Thyroid gland (tissue), 4 donors: Measurements from ENCODE around the gene SASH1. TPM values are rescaled to one million over a fixed set of nuclear protein-coding genes. Genes with fewer than 3 reads are reported as not detected.

Experiments used
- DNase-seq, 2 donors: peaks; one replicate each; pipeline ENCODE4 v3.0.0-alpha.2; 2019
- H3K27ac ChIP-seq, 3 donors: fragments of 200-600 bp; sonication (generic); 1 replicate in 2 of 3; 2 replicates in 1 of 3; pipeline ENCODE4 v1.5.1; 2016 to 2019; ENCODE audit warnings: mild to moderate bottlenecking in 1 of 3, moderate library complexity in 1 of 3
- H3K27me3 ChIP-seq: fragments of 200-600 bp; sonication (generic); one replicate; pipeline ENCODE4 v1.5.1; 2019
- H3K36me3 ChIP-seq, 2 donors: fragments of 200-600 bp; sonication (generic); one replicate each; pipeline ENCODE4 v1.5.1; 2016 to 2019
- H3K4me1 ChIP-seq, 2 donors: fragments of 200-600 bp; sonication (generic); one replicate each; pipeline ENCODE4 v1.5.1; 2017 to 2019
- H3K4me3 ChIP-seq, 3 donors: fragments of 200-600 bp; sonication (generic); replicated peaks in 1 of 3; 1 replicate in 2 of 3; 2 replicates in 1 of 3; pipeline ENCODE4 v1.5.1; 2016; ENCODE audit warnings: mild to moderate bottlenecking in 1 of 3
- H3K9me3 ChIP-seq: fragments of 200-600 bp; sonication (generic); one replicate; pipeline ENCODE4 v1.5.1; 2017
- POLR2A ChIP-seq, 2 donors: fragments of 450-650 bp; IDR thresholded peaks; one replicate each; pipeline ENCODE4 v1.6.1; 2017; ENCODE audit warnings: antibody characterized with exemption in 2 of 2, mild to moderate bottlenecking in 2 of 2, moderate library complexity in 1 of 2
- WGBS, 2 donors: methylation state at CpG; one replicate each; pipeline ENCODE4 v1.1.5; 2017; 5-methylcytosine and 5-hydroxymethylcytosine counted together
- intact Hi-C: fragments of 100-400 bp; cut with DNase I; formaldehyde crosslinking; loops from one replicate; pipeline ENCODE4 v1.15.1; 2023
- total RNA-seq, 4 donors: library from RNA; depleted of rRNA; stranded (reverse); fragments of >200 nt; gene quantifications; one replicate each; pipeline ENCODE4 v1.2.3, GENCODE V29; 2016
- TF ChIP-seq, protein P1 (sequence below), 6 experiments: fragments of 200-600 bp in 3 of 6; fragments of 450-650 bp in 3 of 6; sonication (generic) in 3 of 6; IDR thresholded peaks; one replicate each; pipeline ENCODE4 v1.5.1; 2016 to 2019; ENCODE audit warnings: antibody characterized with exemption in 6 of 6, mild to moderate bottlenecking in 2 of 6, inconsistent platforms in 1 of 6, moderate library complexity in 1 of 6

SASH1 gene
- total RNA-seq, 4 donors from 2014 or later = 154 to 235 (median 190) TPM

GRCh38 chr6:148401571-148401970 is 58.9 kb downstream of the SASH1 start:
- intact Hi-C loops = loop anchor here (10.0 kb wide), 1 partner anchor 53 kb away; no protein-coding TSS in a partner anchor
- H3K4me3 ChIP-seq = no peak overlapping the region
- 52 to 79% methylated on average over 3 of the region's 3 CpGs for WGBS, 2 donors
- H3K36me3 ChIP-seq = no peaks in the 10 kb centered on the region
- no peaks in the 10 kb centered on the region for H3K27me3 ChIP-seq
- no peak for TF ChIP-seq POLR2A (IDR thresholded peaks at IDR 0.05)
- TF ChIP-seq, protein P1, sequence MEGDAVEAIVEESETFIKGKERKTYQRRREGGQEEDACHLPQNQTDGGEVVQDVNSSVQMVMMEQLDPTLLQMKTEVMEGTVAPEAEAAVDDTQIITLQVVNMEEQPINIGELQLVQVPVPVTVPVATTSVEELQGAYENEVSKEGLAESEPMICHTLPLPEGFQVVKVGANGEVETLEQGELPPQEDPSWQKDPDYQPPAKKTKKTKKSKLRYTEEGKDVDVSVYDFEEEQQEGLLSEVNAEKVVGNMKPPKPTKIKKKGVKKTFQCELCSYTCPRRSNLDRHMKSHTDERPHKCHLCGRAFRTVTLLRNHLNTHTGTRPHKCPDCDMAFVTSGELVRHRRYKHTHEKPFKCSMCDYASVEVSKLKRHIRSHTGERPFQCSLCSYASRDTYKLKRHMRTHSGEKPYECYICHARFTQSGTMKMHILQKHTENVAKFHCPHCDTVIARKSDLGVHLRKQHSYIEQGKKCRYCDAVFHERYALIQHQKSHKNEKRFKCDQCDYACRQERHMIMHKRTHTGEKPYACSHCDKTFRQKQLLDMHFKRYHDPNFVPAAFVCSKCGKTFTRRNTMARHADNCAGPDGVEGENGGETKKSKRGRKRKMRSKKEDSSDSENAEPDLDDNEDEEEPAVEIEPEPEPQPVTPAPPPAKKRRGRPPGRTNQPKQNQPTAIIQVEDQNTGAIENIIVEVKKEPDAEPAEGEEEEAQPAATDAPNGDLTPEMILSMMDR (IDR thresholded peaks at IDR 0.05) = no peak
- peak overlapping the region in 1 of 3 donors; percentile 52 for H3K27ac ChIP-seq
- no peak for DNase-seq
- no peaks in the 10 kb centered on the region for H3K9me3 ChIP-seq
- peaks cover 41 to 68% of the 10 kb centered on the region in 2 donors for H3K4me1 ChIP-seq

- no peak overlapping the region for H3K4me3 ChIP-seq
- no peaks in the 10 kb centered on the region for H3K36me3 ChIP-seq
- WGBS, 2 donors = 56 to 62% methylated on average over 9 to 10 of the region's 10 CpGs
- intact Hi-C loops = loop anchor here (10.0 kb wide), 1 partner anchor 50 kb away; no protein-coding TSS in a partner anchor
- H3K4me1 ChIP-seq = peaks cover 37 to 69% of the 10 kb centered on the region in 2 donors
- peak overlapping the region; percentile 81 to 91 (median 87) for H3K27ac ChIP-seq
- H3K9me3 ChIP-seq = no peaks in the 10 kb centered on the region
- H3K27me3 ChIP-seq = no peaks in the 10 kb centered on the region
- DNase-seq = no peak
- TF ChIP-seq, protein P1 (IDR thresholded peaks at IDR 0.05) = no peak
- no peak for TF ChIP-seq POLR2A (IDR thresholded peaks at IDR 0.05)
Measured at GRCh38 chr6:148404456-148405054, 61.9 kb downstream of the SASH1 start.

DNA sequence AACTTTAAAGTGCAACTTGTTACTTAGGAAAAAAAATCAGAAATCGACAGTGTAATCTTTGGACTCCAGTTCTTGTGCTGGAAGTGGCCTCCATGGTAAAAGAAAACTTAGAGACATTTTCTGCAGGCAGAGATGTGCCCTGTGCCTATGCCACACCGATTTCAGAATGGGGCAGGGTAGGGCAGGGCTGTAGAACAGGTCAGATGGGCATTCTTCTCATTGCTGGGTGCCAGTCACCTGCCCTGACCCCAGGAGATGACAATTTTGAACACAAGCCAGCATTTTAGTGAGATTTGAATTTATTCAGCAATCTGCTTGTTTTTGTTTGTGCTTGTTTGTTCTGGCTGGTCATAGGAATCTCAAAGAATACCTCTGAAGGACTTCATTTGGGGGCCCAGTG is 63.3 kb downstream of the SASH1 start:
- intact Hi-C loops = loop anchor here (10.0 kb wide), 1 partner anchor 49 kb away; no protein-coding TSS in a partner anchor

DNA sequence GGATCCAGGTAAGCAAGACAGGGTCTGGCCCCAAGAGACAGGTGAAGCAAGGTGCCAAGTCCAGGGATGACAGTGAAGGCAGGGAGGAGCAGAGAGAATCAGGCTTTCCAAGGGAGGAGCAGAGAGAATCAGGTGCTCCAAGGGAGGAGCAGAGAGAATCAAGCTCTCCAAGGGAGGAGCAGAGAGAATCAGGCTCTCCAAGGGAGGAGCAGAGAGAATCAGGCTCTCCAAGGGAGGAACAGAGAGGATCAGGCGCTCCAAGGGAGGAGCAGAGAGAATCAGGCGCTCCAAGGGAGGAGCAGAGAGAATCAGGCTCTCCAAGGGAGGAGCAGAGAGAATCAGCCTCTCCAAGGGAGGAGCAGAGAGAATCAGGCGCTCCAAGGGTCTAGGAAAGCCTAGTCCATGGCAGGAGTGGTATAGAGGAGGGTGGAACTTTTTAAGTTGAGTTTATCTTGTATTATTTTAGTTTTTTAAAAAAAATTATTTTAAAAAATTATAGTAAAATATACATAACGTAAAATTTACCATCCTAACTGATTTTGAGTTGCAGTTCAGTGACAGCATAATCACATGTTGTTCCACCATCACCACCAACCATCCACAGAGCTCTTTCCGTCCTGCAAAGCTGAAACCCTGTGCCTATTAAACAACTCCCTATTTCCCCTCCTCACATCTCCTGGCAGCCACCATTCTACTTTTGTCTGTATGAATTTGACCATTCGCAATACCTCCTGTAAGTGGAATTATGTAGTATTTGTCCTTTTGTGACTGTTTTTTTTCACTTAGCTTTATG is 64.1 kb downstream of the SASH1 start:
- intact Hi-C loops = loop anchor here (10.0 kb wide), 1 partner anchor 48 kb away; no protein-coding TSS in a partner anchor
- DNase-seq = no peak
- WGBS, 2 donors = 84 to 92% methylated on average over 6 of the region's 6 CpGs
- TF ChIP-seq, protein P1 (IDR thresholded peaks at IDR 0.05) = no peak
- TF ChIP-seq POLR2A (IDR thresholded peaks at IDR 0.05) = no peak
- no peak overlapping the region for H3K4me3 ChIP-seq
- no peaks in the 10 kb centered on the region for H3K36me3 ChIP-seq
- no peaks in the 10 kb centered on the region for H3K9me3 ChIP-seq
- peaks cover 37 to 59% of the 10 kb centered on the region in 2 donors for H3K4me1 ChIP-seq
- peak overlapping the region; percentile 81 to 91 (median 87) for H3K27ac ChIP-seq
- no peaks in the 10 kb centered on the region for H3K27me3 ChIP-seq

More for the DNA sequence above, 63.3 kb downstream of the SASH1 start:
- WGBS, 2 donors = 36 to 39% methylated on average over 2 of the region's 2 CpGs
- no peak overlapping the region for H3K4me3 ChIP-seq
- peak overlapping the region; percentile 81 to 91 (median 87) for H3K27ac ChIP-seq
- no peaks in the 10 kb centered on the region for H3K27me3 ChIP-seq
- no peaks in the 10 kb centered on the region for H3K9me3 ChIP-seq
- peak in 1 of 2 donors; percentile 40 for TF ChIP-seq POLR2A (IDR thresholded peaks at IDR 0.05)
- TF ChIP-seq, protein P1 (IDR thresholded peaks at IDR 0.05) = no peak
- H3K36me3 ChIP-seq = no peaks in the 10 kb centered on the region
- peak; percentile 53 to 66 for DNase-seq
- peaks cover 37 to 59% of the 10 kb centered on the region in 2 donors for H3K4me1 ChIP-seq
